IMR-90 (cell line): ENCODE data around the gene AGBL1. TPM values are rescaled to one million over a fixed set of nuclear protein-coding genes. Genes with fewer than 3 reads are reported as not detected.

ENCODE experiments used
- ATAC-seq: fragments of 200-7000 bp; cut with Tn5 transposase; 2 replicates; pipeline ENCODE4 v1.9.1; 2020; ENCODE audit warnings: low read depth, mild to moderate bottlenecking, moderate library complexity
- BruUV-seq: library from RNA; stranded (reverse); fragments of 400-500 nt; replicated peaks from 2 replicates; lab custom pipeline; 2021; lab: Mats Ljungman, UMichigan
- CTCF ChIA-PET: fragments of 300-600 bp; formaldehyde crosslinking; extraction: SDS; loops from one replicate; lab custom pipeline; 2021; ENCODE audit warnings: antibody characterized with exemption; lab: Yijun Ruan, JAX
- POLR2A ChIA-PET: fragments of 300-600 bp; sonication (Branson Sonifier 250); formaldehyde crosslinking; loops from one replicate; lab custom pipeline; 2022; ENCODE audit warnings: antibody characterized with exemption; ENCODE audit not compliant: unreplicated experiment; lab: Charles Lee
- DNase-seq: peaks from one replicate; pipeline ENCODE4 v3.0.0; 2013
- H2AFZ ChIP-seq: replicated peaks from 2 replicates; pipeline ENCODE3; 2013; ENCODE audit warnings: low read length, mild to moderate bottlenecking; ENCODE audit not compliant: poor library complexity
- H2AK5ac ChIP-seq: 2 replicates; pipeline ENCODE4 v1.6.1; 2013; ENCODE audit warnings: low read depth, low read length, inconsistent platforms
- H2AK9ac ChIP-seq: replicated peaks from 2 replicates; pipeline ENCODE3; 2013; ENCODE audit warnings: mild to moderate bottlenecking, low read depth, low read length, moderate library complexity; ENCODE audit not compliant: poor library complexity
- H2BK120ac ChIP-seq: 2 replicates; pipeline ENCODE4 v1.6.1; 2013; ENCODE audit warnings: low read depth, low read length, inconsistent platforms
- H2BK15ac ChIP-seq: 3 replicates; pipeline ENCODE4 v1.6.1; 2013; ENCODE audit warnings: low read depth, low read length, inconsistent platforms
- H2BK20ac ChIP-seq: 2 replicates; pipeline ENCODE4 v1.6.1; 2013; ENCODE audit warnings: low read depth, mild to moderate bottlenecking, inconsistent platforms, low read length, moderate library complexity
- H2BK5ac ChIP-seq: 2 replicates; pipeline ENCODE4 v1.6.1; 2013; ENCODE audit warnings: mild to moderate bottlenecking, low read depth, low read length, inconsistent platforms; ENCODE audit not compliant: poor library complexity, severe bottlenecking
- H3K14ac ChIP-seq: replicated peaks from 2 replicates; pipeline ENCODE4 v1.6.1; 2013; ENCODE audit warnings: low read depth, low read length, inconsistent platforms
- H3K18ac ChIP-seq: 2 replicates; pipeline ENCODE4 v1.6.1; 2013; ENCODE audit warnings: low read depth, low read length, control low read depth
- H3K23ac ChIP-seq: 2 replicates; pipeline ENCODE4 v1.6.1; 2013; ENCODE audit warnings: low read depth, low read length, inconsistent platforms
- H3K27ac ChIP-seq: 2 replicates; pipeline ENCODE4 v1.5.1; 2013; ENCODE audit warnings: mild to moderate bottlenecking, control low read depth, low read length; ENCODE audit not compliant: insufficient read depth
- H3K27me3 ChIP-seq: 2 replicates; pipeline ENCODE4 v1.6.1; 2013; ENCODE audit warnings: low read length; ENCODE audit not compliant: control insufficient read depth, insufficient read depth
- H3K36me3 ChIP-seq: 2 replicates; pipeline ENCODE4 v1.6.1; 2013; ENCODE audit warnings: low read length, mixed read lengths; ENCODE audit not compliant: control insufficient read depth, insufficient read depth
- H3K4ac ChIP-seq: 2 replicates; pipeline ENCODE4 v1.6.1; 2013; ENCODE audit warnings: low read depth, low read length, inconsistent platforms
- H3K4me1 ChIP-seq: 2 replicates; pipeline ENCODE4 v1.6.1; 2013; ENCODE audit warnings: low read length, mixed read lengths; ENCODE audit not compliant: control insufficient read depth, insufficient read depth
- H3K4me2 ChIP-seq: 2 replicates; pipeline ENCODE4 v1.6.1; 2013; ENCODE audit warnings: low read depth, mild to moderate bottlenecking, control low read depth, low read length, moderate library complexity
- H3K4me3 ChIP-seq: 2 replicates; pipeline ENCODE4 v1.5.1; 2013; ENCODE audit warnings: low read depth, mild to moderate bottlenecking, control low read depth, low read length, moderate library complexity; ENCODE audit not compliant: insufficient read depth
- H3K56ac ChIP-seq: 2 replicates; pipeline ENCODE4 v1.6.1; 2013; ENCODE audit warnings: low read length, inconsistent platforms; ENCODE audit not compliant: insufficient read depth; ENCODE audit errors: extremely low read depth
- H3K79me1 ChIP-seq, 2 experiments: 2 replicates each; pipeline ENCODE4 v1.6.1; 2013; ENCODE audit warnings: low read length in 2 of 2, inconsistent platforms in 1 of 2, low read depth in 1 of 2
- H3K9ac ChIP-seq: 2 replicates; pipeline ENCODE4 v1.6.1; 2013; ENCODE audit warnings: low read depth, low read length, control low read depth
- H3K9me1 ChIP-seq: 2 replicates; pipeline ENCODE4 v1.6.1; 2013; ENCODE audit warnings: low read length, inconsistent platforms; ENCODE audit not compliant: insufficient read depth
- H3K9me3 ChIP-seq: 2 replicates; pipeline ENCODE4 v1.6.1; 2013; ENCODE audit warnings: low read length; ENCODE audit not compliant: control insufficient read depth, insufficient read depth
- H4K20me1 ChIP-seq: 2 replicates; pipeline ENCODE4 v1.6.1; 2013; ENCODE audit warnings: low read length, inconsistent platforms; ENCODE audit not compliant: insufficient read depth
- H4K5ac ChIP-seq: 2 replicates; pipeline ENCODE4 v1.6.1; 2013; ENCODE audit warnings: mild to moderate bottlenecking, low read depth, low read length, control low read depth
- H4K8ac ChIP-seq, 2 experiments: 2 replicates each; pipeline ENCODE4 v1.6.1; 2013; ENCODE audit warnings: low read depth in 2 of 2, low read length in 2 of 2, control low read depth in 1 of 2, inconsistent platforms in 1 of 2
- H4K91ac ChIP-seq: 2 replicates; pipeline ENCODE4 v1.6.1; 2013; ENCODE audit warnings: low read depth, low read length, inconsistent platforms; ENCODE audit not compliant: insufficient read depth
- CTCF ChIP-seq: conservative IDR thresholded peaks from 2 replicates; pipeline ENCODE4 v1.5.1; 2012; ENCODE audit warnings: mild to moderate bottlenecking, low read depth, low read length, improper control_type of control experiment
- whole genome bisulfite sequencing, 2 experiments: methylation state at CpG; one replicate each; pipeline versions ENCODE4 v1.1.5 to v1.1.7; 2013; ENCODE audit warnings: missing lambda C conversion rate in 2 of 2; ENCODE audit not compliant: insufficient read length in 1 of 2; ENCODE audit errors: extremely low coverage in 2 of 2; 5-methylcytosine and 5-hydroxymethylcytosine counted together
- dilution Hi-C: fragments of 300-500 bp; cut with HindIII; formaldehyde crosslinking; loops from one replicate; pipeline ENCODE4 v1.14.3; 2018; ENCODE audit warnings: low sequenced_read_pairs; ENCODE audit not compliant: unreplicated experiment
- in situ Hi-C: fragments of 300-500 bp; cut with MboI; formaldehyde crosslinking; loops from 3 replicates; pipeline ENCODE4 v1.14.3; 2019; ENCODE audit warnings: low sequenced_read_pairs, inconsistent platforms, mixed read lengths
- intact Hi-C: fragments of 100-400 bp; cut with micrococcal nuclease; formaldehyde crosslinking; loops from 2 replicates; pipeline ENCODE4 v1.10.0; 2022
- polyA plus RNA-seq, 3 experiments: library from polyadenylated mRNA; depleted of rRNA; stranded (reverse); fragments of >200 nt; gene quantifications; 2 replicates each; pipeline ENCODE4 v1.2.3, GENCODE V29; 2012; ENCODE audit warnings: low replicate concordance in 1 of 3
- total RNA-seq: library from RNA; depleted of rRNA; stranded (reverse); fragments of >200 nt; gene quantifications from 2 replicates; pipeline ENCODE4 v1.2.3, GENCODE V29; 2012

The AGBL1 gene
- total and polyA plus RNA-seq, 2 of the 4 experiments (the other 2 are of a cell fraction), result not detected

- CTCF ChIA-PET, result no interaction called here
- Histone ChIP-seq H4K91ac (no peak overlapping the region), H3K27me3 (no peaks in the 10 kb centered on the region), H3K4ac (no peak overlapping the region), H2AK5ac (no peak overlapping the region), H3K56ac (no peak overlapping the region), H3K23ac (no peak overlapping the region), H3K79me1 (no peaks in the 10 kb centered on the region), H3K27ac (no peak overlapping the region), H2BK120ac (no peak overlapping the region), H3K9me1 (no peaks in the 10 kb centered on the region), H2BK20ac (no peak overlapping the region), H3K18ac (no peak overlapping the region), H3K14ac (no peak overlapping the region), H3K4me3 (no peak overlapping the region), H2BK15ac (no peak overlapping the region), H3K9me3 (peaks cover 15% of the 10 kb centered on the region), H4K20me1 (no peaks in the 10 kb centered on the region), H4K5ac (no peak overlapping the region), H3K9ac (no peak overlapping the region), H2AFZ (no peak overlapping the region), H2BK5ac (no peak overlapping the region), H3K4me1 (no peaks in the 10 kb centered on the region), H3K36me3 (no peaks in the 10 kb centered on the region), H3K4me2 (no peak overlapping the region), H4K8ac (no peak overlapping the region), H2AK9ac (no peak overlapping the region)
- POLR2A ChIA-PET, result no interaction called here
- intact Hi-C loops, result no loop called here
- DNase-seq (no peak), ATAC-seq (no peak)
- in situ Hi-C loops, result no loop called here
- WGBS, 2 experiments, result no CpG with 5 or more reads among the region's 1 CpG
- TF ChIP-seq CTCF, result no peak
- dilution Hi-C loops, result no loop called here
- BruUV-seq, result no TSS peak
Measured at GRCh38 chr15:86854176-86854575, 774.5 kb downstream of the AGBL1 start.
